Measurements from ENCODE around the gene PTPRS. TPM values are rescaled to one million over a fixed set of nuclear protein-coding genes. Genes with fewer than 3 reads are reported as not detected.

PTPRS gene
- total and polyA plus RNA-seq, 4 donors = 10.9 to 96.7 (median 46.4) TPM

- ATAC-seq (ENCODE audit: insufficient read depth, low FRiP score) (no peak), DNase-seq (no peak)
- H3K9me3 ChIP-seq (ENCODE audit: control insufficient read depth in 4 of 4, insufficient read depth in 3 of 4, low read length in 3 of 4) = peaks cover 0 to 4% (median 0%) of the 10 kb centered on the region in 4 donors
- TF ChIP-seq CTCF (IDR thresholded peaks at IDR 0.05; ENCODE audit: control extremely low read depth, extremely low read depth) = no peak
- H3K4me1 ChIP-seq (ENCODE audit: control insufficient read depth in 5 of 5, insufficient read depth in 5 of 5, low read length in 5 of 5) = peaks cover 0 to 1% (median 0%) of the 10 kb centered on the region in 5 donors
- H3K9ac ChIP-seq (ENCODE audit: insufficient read depth in 1 of 2, low read length in 2 of 2) = no peak overlapping the region
- no peaks in the 10 kb centered on the region for H3K27me3 ChIP-seq (ENCODE audit: control insufficient read depth in 3 of 3, insufficient read depth in 3 of 3, low read length in 2 of 3)
- 76 to 85% methylated on average over 7 of the region's 7 CpGs for WGBS, 2 donors
- H3K27ac ChIP-seq (ENCODE audit: low read depth in 1 of 2, low read length in 1 of 2) = no peak overlapping the region
- no peaks in the 10 kb centered on the region for H3K36me3 ChIP-seq (ENCODE audit: control insufficient read depth in 4 of 4, insufficient read depth in 4 of 4, low read length in 4 of 4)
- no peak overlapping the region for H3K4me3 ChIP-seq
These were observed 26.4 kb downstream of the PTPRS start for GRCh38 chr19:5314012-5314906.

GRCh38 chr19:5313307-5313706 is 27.3 kb downstream of the PTPRS start:
- TF ChIP-seq CTCF (IDR thresholded peaks at IDR 0.05; ENCODE audit: control extremely low read depth, extremely low read depth) = no peak
- 8 to 12% methylated on average over 17 of the region's 17 CpGs for WGBS, 2 donors
- Histone ChIP-seq H3K9ac (ENCODE audit: insufficient read depth in 1 of 2, low read length in 2 of 2) (no peak overlapping the region), H3K4me1 (ENCODE audit: control insufficient read depth in 5 of 5, insufficient read depth in 5 of 5, low read length in 5 of 5) (peaks cover 0 to 11% (median 0%) of the 10 kb centered on the region in 5 donors), H3K4me3 (no peak overlapping the region), H3K27ac (ENCODE audit: low read depth in 1 of 2, low read length in 1 of 2) (no peak overlapping the region), H3K36me3 (ENCODE audit: control insufficient read depth in 4 of 4, insufficient read depth in 4 of 4, low read length in 4 of 4) (no peaks in the 10 kb centered on the region), H3K27me3 (ENCODE audit: control insufficient read depth in 3 of 3, insufficient read depth in 3 of 3, low read length in 2 of 3) (no peaks in the 10 kb centered on the region), H3K9me3 (ENCODE audit: control insufficient read depth in 4 of 4, insufficient read depth in 3 of 4, low read length in 3 of 4) (peaks cover 0 to 4% (median 0%) of the 10 kb centered on the region in 4 donors)
- peak; percentile 12 to 54 (median 34) for DNase-seq
- no peak for ATAC-seq (ENCODE audit: insufficient read depth, low FRiP score)

- TF ChIP-seq CTCF (IDR thresholded peaks at IDR 0.05; ENCODE audit: control extremely low read depth, extremely low read depth) = no peak
- Histone ChIP-seq H3K36me3 (ENCODE audit: control insufficient read depth in 4 of 4, insufficient read depth in 4 of 4, low read length in 4 of 4) (no peaks in the 10 kb centered on the region), H3K9ac (ENCODE audit: insufficient read depth in 1 of 2, low read length in 2 of 2) (no peak overlapping the region), H3K4me1 (ENCODE audit: control insufficient read depth in 5 of 5, insufficient read depth in 5 of 5, low read length in 5 of 5) (peaks cover 0 to 12% (median 0%) of the 10 kb centered on the region in 5 donors), H3K4me3 (no peak overlapping the region), H3K9me3 (ENCODE audit: control insufficient read depth in 4 of 4, insufficient read depth in 3 of 4, low read length in 3 of 4) (peaks cover 0 to 4% (median 0%) of the 10 kb centered on the region in 4 donors), H3K27me3 (ENCODE audit: control insufficient read depth in 3 of 3, insufficient read depth in 3 of 3, low read length in 2 of 3) (no peaks in the 10 kb centered on the region), H3K27ac (ENCODE audit: low read depth in 1 of 2, low read length in 1 of 2) (no peak overlapping the region)
- DNase-seq = no peak
- no peak for ATAC-seq (ENCODE audit: insufficient read depth, low FRiP score)
- 97 to 99% methylated on average over 8 of the region's 8 CpGs for WGBS, 2 donors
These were observed 28.6 kb downstream of the PTPRS start for GRCh38 chr19:5312058-5312457.

All from lung (tissue), 12 donors.